Body of pancreas (tissue), 4 donors: ENCODE results near the gene HCN3. TPM values are rescaled to one million over a fixed set of nuclear protein-coding genes. Genes with fewer than 3 reads are reported as not detected.
A peak's percentile ranks its signal among the peaks of the same experiment; 100 is the strongest.

ENCODE experiments used
- ATAC-seq: fragments of 150-250 bp; one replicate; pipeline ENCODE4 v1.9.1; 2016
- DNase-seq, 4 donors: peaks; one replicate each; pipeline ENCODE4 v3.0.0-alpha.2; 2019
- H3K27ac ChIP-seq, 4 donors: fragments of 200-600 bp; sonication (generic); 1 replicate in 3 of 4; 2 replicates in 1 of 4; pipeline versions ENCODE4 v1.5.1 to v1.6.1; 2016 to 2019; ENCODE audit warnings: mild to moderate bottlenecking in 1 of 4, mixed read lengths in 1 of 4, moderate library complexity in 1 of 4
- H3K27me3 ChIP-seq, 2 donors: fragments of 200-600 bp; sonication (generic); one replicate each; pipeline ENCODE4 v1.6.0; 2016; ENCODE audit warnings: mild to moderate bottlenecking in 1 of 2
- H3K36me3 ChIP-seq, 2 donors: fragments of 200-600 bp; sonication (generic); replicated peaks in 1 of 2; 2 replicates each; pipeline ENCODE4 v1.5.1; 2016; ENCODE audit warnings: low read depth in 2 of 2; ENCODE audit not compliant: insufficient read depth in 1 of 2
- H3K4me1 ChIP-seq: fragments of 200-600 bp; sonication (generic); one replicate; pipeline ENCODE4 v1.6.0; 2016
- H3K4me3 ChIP-seq, 2 donors: fragments of 200-600 bp; sonication (generic); 1 replicate in 1 of 2; 2 replicates in 1 of 2; pipeline ENCODE4 v1.5.1; 2016 to 2019
- H3K9me3 ChIP-seq, 3 donors: fragments of 200-600 bp; sonication (generic); 1 replicate in 2 of 3; 2 replicates in 1 of 3; pipeline ENCODE4 v1.5.1; 2016
- POLR2A ChIP-seq, 3 donors: fragments of 450-650 bp; IDR thresholded peaks; one replicate each; pipeline ENCODE4 v1.6.1; 2016; ENCODE audit warnings: antibody characterized with exemption in 3 of 3, mild to moderate bottlenecking in 2 of 3
- WGBS, 2 donors: methylation state at CpG; one replicate each; pipeline ENCODE4 v1.1.5; 2017; 5-methylcytosine and 5-hydroxymethylcytosine counted together
- intact Hi-C: fragments of 100-400 bp; cut with DNase I; formaldehyde crosslinking; loops from one replicate; pipeline ENCODE4 v1.15.1; 2023
- total RNA-seq, 2 donors: library from RNA; depleted of rRNA; stranded (reverse); fragments of >200 nt; gene quantifications; one replicate each; pipeline ENCODE4 v1.1.0, GENCODE V29; 2016
- TF ChIP-seq, protein P1 (sequence below), 7 experiments: fragments of 450-650 bp in 4 of 7; fragments of 200-600 bp in 3 of 7; sonication (generic) in 3 of 7; IDR thresholded peaks; one replicate each; pipeline ENCODE4 v1.5.1; 2016 to 2019; ENCODE audit warnings: antibody characterized with exemption in 7 of 7

HCN3 gene
- total RNA-seq, 2 donors from 2014 or later, result 1.3 to 2.9 TPM

GRCh38 chr1:155236451-155236850, 40.8 kb upstream of the HCN3 start:
- ATAC-seq, result no peak
- H3K36me3 ChIP-seq, result peaks cover 0 to 2% of the 10 kb centered on the region in 2 donors
- no peaks in the 10 kb centered on the region for H3K9me3 ChIP-seq
- intact Hi-C loops, result no loop called here
- H3K4me3 ChIP-seq, result no peak overlapping the region
- peaks cover 22% of the 10 kb centered on the region for H3K4me1 ChIP-seq
- 81 to 87% methylated on average over 5 of the region's 5 CpGs for WGBS, 2 donors
- no peak overlapping the region for H3K27ac ChIP-seq
- H3K27me3 ChIP-seq, result no peaks in the 10 kb centered on the region
- TF ChIP-seq, protein P1, sequence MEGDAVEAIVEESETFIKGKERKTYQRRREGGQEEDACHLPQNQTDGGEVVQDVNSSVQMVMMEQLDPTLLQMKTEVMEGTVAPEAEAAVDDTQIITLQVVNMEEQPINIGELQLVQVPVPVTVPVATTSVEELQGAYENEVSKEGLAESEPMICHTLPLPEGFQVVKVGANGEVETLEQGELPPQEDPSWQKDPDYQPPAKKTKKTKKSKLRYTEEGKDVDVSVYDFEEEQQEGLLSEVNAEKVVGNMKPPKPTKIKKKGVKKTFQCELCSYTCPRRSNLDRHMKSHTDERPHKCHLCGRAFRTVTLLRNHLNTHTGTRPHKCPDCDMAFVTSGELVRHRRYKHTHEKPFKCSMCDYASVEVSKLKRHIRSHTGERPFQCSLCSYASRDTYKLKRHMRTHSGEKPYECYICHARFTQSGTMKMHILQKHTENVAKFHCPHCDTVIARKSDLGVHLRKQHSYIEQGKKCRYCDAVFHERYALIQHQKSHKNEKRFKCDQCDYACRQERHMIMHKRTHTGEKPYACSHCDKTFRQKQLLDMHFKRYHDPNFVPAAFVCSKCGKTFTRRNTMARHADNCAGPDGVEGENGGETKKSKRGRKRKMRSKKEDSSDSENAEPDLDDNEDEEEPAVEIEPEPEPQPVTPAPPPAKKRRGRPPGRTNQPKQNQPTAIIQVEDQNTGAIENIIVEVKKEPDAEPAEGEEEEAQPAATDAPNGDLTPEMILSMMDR (IDR thresholded peaks at IDR 0.05), result no peak
- TF ChIP-seq POLR2A (IDR thresholded peaks at IDR 0.05), result no peak
- DNase-seq, result no peak

DNA sequence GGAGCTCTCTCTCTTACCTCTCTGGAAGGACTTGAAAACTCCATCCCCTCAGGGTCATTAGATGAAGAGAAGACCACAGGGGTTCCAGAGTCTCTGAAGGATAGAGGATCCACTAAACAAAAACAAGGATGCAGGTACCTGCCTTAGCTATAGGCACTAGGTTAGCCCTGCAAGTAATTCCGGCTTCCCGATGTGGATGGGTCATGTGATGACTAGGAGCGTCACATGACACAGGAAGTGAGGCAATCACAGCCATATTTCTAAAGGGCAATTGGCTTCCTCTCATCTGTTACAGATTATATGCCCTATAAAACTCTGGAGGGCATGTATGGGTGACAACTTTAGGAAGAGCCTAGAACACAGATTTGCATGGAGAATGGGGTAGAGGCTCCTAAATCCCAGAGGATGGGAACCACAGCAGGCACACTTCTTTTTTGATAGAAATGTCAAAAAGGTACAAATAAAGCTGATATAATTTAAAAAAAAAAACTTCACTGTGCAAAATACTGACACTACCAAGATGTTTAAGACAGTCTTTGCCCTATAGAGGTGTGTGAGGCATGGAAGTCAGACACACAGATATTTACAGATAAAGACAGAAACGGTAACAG, 36.1 kb upstream of the HCN3 start:
- peak overlapping the region in 1 of 4 donors; percentile 53 for H3K27ac ChIP-seq
- peak; percentile 43 for ATAC-seq
- H3K27me3 ChIP-seq, result no peaks in the 10 kb centered on the region
- TF ChIP-seq, protein P1 (IDR thresholded peaks at IDR 0.05), result no peak
- no peak for TF ChIP-seq POLR2A (IDR thresholded peaks at IDR 0.05)
- H3K36me3 ChIP-seq, result peaks cover 0 to 2% of the 10 kb centered on the region in 2 donors
- intact Hi-C loops, result no loop called here
- no peak overlapping the region for H3K4me3 ChIP-seq
- DNase-seq, result peak; percentile 72 to 86 (median 81)
- no peaks in the 10 kb centered on the region for H3K9me3 ChIP-seq
- H3K4me1 ChIP-seq, result peaks cover 33% of the 10 kb centered on the region
- WGBS, 2 donors, result 5 to 7% methylated on average over 4 of the region's 4 CpGs

- Histone ChIP-seq H3K4me3 (no peak overlapping the region), H3K27me3 (no peaks in the 10 kb centered on the region), H3K9me3 (no peaks in the 10 kb centered on the region), H3K4me1 (peaks cover 33% of the 10 kb centered on the region), H3K27ac (peak overlapping the region in 1 of 4 donors; percentile 53), H3K36me3 (peaks cover 0 to 2% of the 10 kb centered on the region in 2 donors)
- TF ChIP-seq POLR2A (IDR thresholded peaks at IDR 0.05), result no peak
- 64 to 75% methylated on average over 4 of the region's 4 CpGs for WGBS, 2 donors
- DNase-seq (peak in 1 of 4 donors; percentile 29), ATAC-seq (no peak)
- intact Hi-C loops, result no loop called here
Measured at GRCh38 chr1:155241841-155242264, 35.4 kb upstream of the HCN3 start.

DNA sequence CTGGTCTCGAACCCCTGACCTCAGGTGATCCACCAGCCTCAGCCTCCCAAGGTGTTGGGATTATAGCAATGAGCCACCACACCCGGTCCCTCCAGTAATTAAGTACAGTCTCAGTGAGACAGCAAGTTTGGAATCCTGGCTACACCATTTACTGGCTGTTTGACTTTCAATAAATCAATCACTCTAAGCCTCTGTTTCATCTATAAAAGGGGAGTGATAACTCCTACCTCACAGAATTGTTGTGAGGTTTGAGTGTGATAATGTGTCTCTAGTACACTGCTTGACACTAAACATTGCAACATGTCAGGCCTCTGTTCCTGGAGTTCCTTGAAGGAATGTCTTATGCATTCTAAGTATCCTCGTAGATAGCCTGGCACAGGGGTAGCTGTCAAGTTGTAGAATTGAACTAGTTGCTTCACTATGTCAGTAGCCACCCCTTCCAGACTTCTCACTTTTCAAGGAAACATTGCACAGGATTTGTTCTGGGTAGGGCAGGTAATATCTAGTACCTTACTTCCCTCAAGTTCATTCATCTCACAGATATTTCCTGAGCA, 34.4 kb upstream of the HCN3 start:
- no peaks in the 10 kb centered on the region for H3K27me3 ChIP-seq
- H3K4me1 ChIP-seq, result peaks cover 33% of the 10 kb centered on the region
- H3K9me3 ChIP-seq, result no peaks in the 10 kb centered on the region
- intact Hi-C loops, result no loop called here
- DNase-seq, result no peak
- ATAC-seq, result no peak
- peak overlapping the region in 1 of 4 donors; percentile 86 for H3K27ac ChIP-seq
- 61 to 82% methylated on average over 3 of the region's 3 CpGs for WGBS, 2 donors
- peaks cover 0 to 2% of the 10 kb centered on the region in 2 donors for H3K36me3 ChIP-seq
- no peak for TF ChIP-seq POLR2A (IDR thresholded peaks at IDR 0.05)
- TF ChIP-seq, protein P1 (IDR thresholded peaks at IDR 0.05), result no peak
- H3K4me3 ChIP-seq, result no peak overlapping the region

DNA sequence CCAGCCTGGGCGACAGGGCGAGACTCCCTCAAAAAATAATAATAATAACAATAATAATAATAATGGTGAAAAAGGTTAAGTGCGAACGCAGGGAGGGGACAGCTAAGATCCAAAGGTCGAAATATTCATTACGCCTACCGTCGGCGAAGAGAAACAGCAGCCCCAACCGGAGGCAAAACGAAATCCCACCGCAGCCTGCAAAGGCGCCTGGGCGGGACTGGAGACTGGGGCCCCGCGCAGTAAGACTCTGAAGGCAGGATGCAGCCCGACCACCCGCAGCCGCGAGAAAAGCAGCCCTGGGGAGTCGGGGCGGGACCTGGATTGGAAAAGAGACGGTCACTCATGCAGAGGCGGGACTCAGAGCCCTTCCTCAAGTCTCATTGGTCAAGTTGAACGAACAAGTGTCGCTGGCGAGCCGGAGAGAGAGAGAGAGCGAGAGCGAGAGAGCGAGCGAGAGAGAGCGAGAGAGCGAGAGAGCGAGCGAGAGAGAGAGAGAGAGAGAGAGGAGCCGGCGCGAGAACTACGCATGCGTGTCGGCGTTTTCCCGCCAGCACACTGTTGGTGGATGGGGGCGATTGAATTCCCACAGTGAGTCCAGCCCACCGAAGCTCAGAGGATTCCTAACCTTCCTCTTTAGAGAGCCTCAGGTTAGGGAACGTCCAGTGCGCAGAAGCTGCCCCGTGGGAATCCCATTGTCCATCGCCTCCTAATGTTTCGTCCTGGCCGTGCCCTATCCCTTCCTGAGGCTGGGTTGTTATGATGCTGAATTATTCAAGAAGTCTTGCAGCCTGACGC, 32.7 kb upstream of the HCN3 start:
- Histone ChIP-seq H3K9me3 (no peaks in the 10 kb centered on the region), H3K4me1 (peaks cover 33% of the 10 kb centered on the region), H3K36me3 (no peaks in the 10 kb centered on the region), H3K27me3 (no peaks in the 10 kb centered on the region), H3K27ac (peak overlapping the region; percentile 77 to 96 (median 88)), H3K4me3 (peak overlapping the region; percentile 57 to 76)
- ATAC-seq (peak; percentile 95), DNase-seq (peak; percentile 95 to 98 (median 98))
- WGBS, 2 donors, result 0% methylated on average over 45 to 53 of the region's 53 CpGs
- intact Hi-C loops, result no loop called here
- TF ChIP-seq, protein P1 (IDR thresholded peaks at IDR 0.05), result peak; percentile 25 to 99 (median 93)
- TF ChIP-seq POLR2A (IDR thresholded peaks at IDR 0.05), result peak; percentile 70 to 95 (median 93)
